Muscle of leg (tissue), 11 donors: Measurements from ENCODE around the gene PRPF8. TPM values are rescaled to one million over a fixed set of nuclear protein-coding genes. Genes with fewer than 3 reads are reported as not detected.
"Not testable (repeated sequence)": the region's sequence is repeated elsewhere in the genome, so short reads cannot be mapped to it uniquely, and the experiment has no call there.

Experiments used
- DNase-seq: peaks from one replicate; pipeline ENCODE4 v3.0.0; 2013
- H3K27ac ChIP-seq: one replicate; pipeline ENCODE4 v1.5.1; 2013; ENCODE audit warnings: mild to moderate bottlenecking, low read length, control low read depth
- H3K27me3 ChIP-seq: one replicate; pipeline ENCODE4 v1.6.1; 2013; ENCODE audit warnings: low read length; ENCODE audit not compliant: control insufficient read depth, insufficient read depth
- H3K36me3 ChIP-seq: one replicate; pipeline ENCODE4 v1.6.1; 2013; ENCODE audit warnings: low read length; ENCODE audit not compliant: control insufficient read depth, insufficient read depth
- H3K4me1 ChIP-seq: one replicate; pipeline ENCODE4 v1.6.1; 2013; ENCODE audit warnings: low read length; ENCODE audit not compliant: control insufficient read depth, insufficient read depth
- H3K4me3 ChIP-seq: one replicate; pipeline ENCODE4 v1.5.1; 2013; ENCODE audit warnings: low read length, control low read depth
- H3K9me3 ChIP-seq: replicated peaks from 2 replicates; pipeline ENCODE4 v1.6.1; 2013; ENCODE audit warnings: low read depth, low read length; ENCODE audit not compliant: control insufficient read depth
- WGBS: methylation state at CpG from one replicate; pipeline ENCODE4 v1.1.5; 2013; ENCODE audit warnings: missing lambda C conversion rate; ENCODE audit not compliant: insufficient coverage; 5-methylcytosine and 5-hydroxymethylcytosine counted together
- polyA plus RNA-seq, 8 donors: library from polyadenylated mRNA; unstranded; fragments of 120-200 nt; gene quantifications; one replicate each; pipeline versions ENCODE4 v1.2.1 to v1.2.3, GENCODE V29; 2013; ENCODE audit warnings: inconsistent platforms in 1 of 8, low replicate concordance in 1 of 8; ENCODE audit not compliant: insufficient read length in 8 of 8, insufficient read depth in 1 of 8
- total RNA-seq: library from RNA; stranded (reverse); fragments of 120-200 nt; gene quantifications from one replicate; pipeline ENCODE4 v1.2.4, GENCODE V29; 2013

Gene PRPF8
- total and polyA plus RNA-seq, 9 donors: 99.0 to 237 (median 210) TPM

DNA sequence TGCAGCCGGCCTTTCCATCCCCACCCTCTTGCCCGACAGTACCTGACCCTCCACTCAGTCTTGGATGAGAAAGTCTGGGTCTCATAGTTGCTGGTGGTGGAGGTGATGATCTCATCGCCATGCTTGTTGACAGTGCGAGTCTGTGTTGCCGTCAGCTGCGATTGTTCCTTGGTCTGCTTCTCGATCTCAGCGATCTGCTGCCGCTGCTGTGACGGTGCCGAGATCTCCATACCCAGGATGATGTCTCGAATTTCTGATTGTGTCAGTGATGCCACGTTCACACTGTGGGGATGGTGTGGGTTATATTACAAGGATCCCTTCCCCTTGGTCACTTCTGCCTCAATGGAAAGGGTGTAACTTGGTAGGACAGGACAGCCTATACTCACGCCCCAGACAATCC lies 30.9 kb downstream of the PRPF8 start:
- no peak overlapping the region for H3K27ac ChIP-seq
- peaks cover 82% of the 10 kb centered on the region for H3K36me3 ChIP-seq
- no peaks in the 10 kb centered on the region for H3K9me3 ChIP-seq
- H3K27me3 ChIP-seq: no peaks in the 10 kb centered on the region
- no peak overlapping the region for H3K4me3 ChIP-seq
- 83% methylated on average over 7 of the region's 14 CpGs for WGBS
- no peak for DNase-seq
- H3K4me1 ChIP-seq: peaks cover 10% of the 10 kb centered on the region

DNA sequence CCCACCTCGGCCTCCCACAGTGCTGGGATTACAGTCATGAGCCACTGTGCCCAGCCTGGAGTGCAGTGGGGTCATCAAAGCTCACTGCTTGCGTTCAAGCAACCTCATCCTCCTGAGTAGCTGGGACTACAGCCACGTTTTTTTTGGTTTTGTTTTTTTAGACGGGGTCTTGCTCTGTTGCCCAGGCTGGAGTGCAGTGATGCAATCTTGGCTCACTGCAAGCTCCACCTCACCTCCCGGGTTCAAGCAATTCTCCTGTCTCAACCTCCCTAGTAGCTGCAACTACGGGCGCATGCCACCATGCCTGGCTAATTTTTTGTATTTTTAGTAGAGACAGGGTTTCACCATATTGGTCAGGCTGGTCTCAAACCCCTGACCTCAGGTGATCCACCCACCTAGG lies 31.9 kb downstream of the PRPF8 start:
- H3K4me1 ChIP-seq: peaks cover 19% of the 10 kb centered on the region
- not testable (repeated sequence) for H3K9me3 ChIP-seq, H3K4me3 ChIP-seq, DNase-seq, H3K27me3 ChIP-seq, H3K27ac ChIP-seq
- 92% methylated on average over 4 of the region's 7 CpGs for WGBS
- peaks cover 73% of the 10 kb centered on the region for H3K36me3 ChIP-seq

DNA sequence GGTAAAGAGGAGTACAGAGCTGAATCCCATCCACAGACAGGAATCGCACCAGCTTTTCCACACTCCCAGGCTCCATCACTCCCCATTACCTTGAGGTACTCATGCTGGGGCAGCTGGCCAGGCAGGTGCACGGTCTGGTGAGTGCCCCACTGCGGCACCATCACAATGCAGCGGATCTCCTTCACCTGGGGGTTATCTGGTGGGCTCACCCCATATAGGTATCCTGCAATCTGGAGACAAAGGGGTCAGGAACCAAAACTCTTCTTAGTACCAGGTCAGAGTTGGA lies 33.2 kb downstream of the PRPF8 start:
- Histone ChIP-seq H3K4me3 (no peak overlapping the region), H3K27me3 (no peaks in the 10 kb centered on the region), H3K4me1 (peaks cover 24% of the 10 kb centered on the region), H3K9me3 (no peaks in the 10 kb centered on the region), H3K27ac (no peak overlapping the region), H3K36me3 (peaks cover 67% of the 10 kb centered on the region)
- no peak for DNase-seq
- 85% methylated on average over 4 of the region's 4 CpGs for WGBS

DNA sequence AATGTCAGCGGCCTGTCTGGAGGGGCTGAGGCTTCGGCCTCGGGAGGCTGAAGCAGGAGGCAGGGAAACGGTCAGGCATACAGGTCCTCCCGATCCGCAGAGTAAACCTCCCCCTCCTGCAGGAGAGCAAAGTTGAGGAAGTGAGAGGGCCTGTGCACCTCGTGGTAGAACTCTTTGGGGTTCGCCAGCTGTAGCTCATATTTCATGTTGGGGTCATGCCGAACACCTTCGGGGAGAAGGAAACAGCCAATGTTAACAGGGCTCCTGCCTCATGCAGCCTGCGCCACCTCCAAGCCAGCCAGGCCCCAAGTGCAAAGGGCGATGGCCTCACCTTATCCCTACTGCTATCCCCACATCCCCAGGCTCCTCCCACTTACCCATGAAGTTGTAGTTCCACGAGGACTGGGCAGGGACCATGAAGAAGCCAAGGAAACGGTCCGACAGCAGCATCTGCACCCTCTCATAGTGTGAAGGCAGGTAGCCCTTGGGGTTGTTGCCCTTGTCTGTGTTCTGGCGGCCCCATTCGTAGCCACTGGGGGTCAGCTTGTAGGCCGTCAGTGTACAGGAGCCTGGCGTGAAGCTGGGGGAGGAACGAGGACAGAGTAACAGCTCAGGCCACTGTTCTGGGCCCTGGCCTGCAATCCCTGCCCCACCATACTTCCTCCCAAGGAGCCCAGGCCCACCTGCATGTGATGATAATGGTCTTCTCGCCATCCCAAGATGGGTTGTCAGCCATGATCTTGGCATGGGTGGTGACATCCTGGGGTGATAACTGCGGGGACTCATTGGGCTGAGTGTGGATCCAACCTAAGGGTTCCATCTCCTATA lies 33.7 kb downstream of the PRPF8 start:
- Histone ChIP-seq H3K36me3 (peaks cover 61% of the 10 kb centered on the region), H3K9me3 (no peaks in the 10 kb centered on the region), H3K27me3 (no peaks in the 10 kb centered on the region), H3K27ac (no peak overlapping the region), H3K4me1 (peaks cover 28% of the 10 kb centered on the region), H3K4me3 (no peak overlapping the region)
- WGBS: 80% methylated on average over 9 of the region's 22 CpGs
- no peak for DNase-seq

DNA sequence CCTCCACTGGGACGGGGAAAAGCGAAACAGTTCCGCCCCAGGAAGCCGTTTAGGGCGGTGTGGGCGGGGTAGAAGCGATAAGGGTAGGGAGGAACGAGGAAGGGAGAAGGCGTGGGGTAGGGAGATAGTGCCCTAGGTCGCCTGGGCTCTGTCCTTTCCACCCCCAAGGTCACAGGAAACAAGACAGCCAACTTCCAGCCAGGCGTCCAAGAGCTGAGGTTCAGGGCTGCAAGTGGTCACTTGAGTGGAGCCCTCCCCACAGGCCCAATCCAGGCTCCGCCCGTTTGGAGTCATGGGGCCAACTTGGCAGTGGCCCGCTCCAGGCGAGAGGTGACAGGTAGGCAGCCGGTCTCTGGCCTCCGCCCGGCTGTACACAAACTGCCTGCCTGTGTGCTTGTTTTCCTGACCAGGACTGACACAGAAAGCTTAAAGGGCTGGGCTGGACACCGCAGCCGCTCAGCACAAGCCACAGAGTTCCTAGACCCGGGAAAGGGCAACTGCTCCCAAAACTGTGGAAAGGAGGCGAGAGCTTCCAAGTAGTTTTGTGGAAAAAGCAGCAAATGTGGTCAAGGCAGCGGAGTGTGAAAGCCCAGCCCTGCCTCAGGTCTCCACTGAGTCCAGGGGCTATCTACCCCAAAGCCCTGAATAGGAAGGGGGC lies 34.7 kb downstream of the PRPF8 start, which contains the start of gene RILP:
Gene RILP, minus strand, starts transcription at position 23 of the 658 bp plus-strand sequence. CDS start 62 bp downstream, outside the sequence.
- no peaks in the 10 kb centered on the region for H3K9me3 ChIP-seq
- DNase-seq: peak; percentile 57
- H3K4me3 ChIP-seq: peak within 1 kb of the TSS; percentile 56
- H3K27me3 ChIP-seq: no peaks in the 10 kb centered on the region
- H3K36me3 ChIP-seq: peaks cover 53% of the 10 kb centered on the region
- WGBS: 50% methylated on average over 14 of the region's 23 CpGs
- peak within 1 kb of the TSS; percentile 86 for H3K27ac ChIP-seq
- H3K4me1 ChIP-seq: peaks cover 37% of the 10 kb centered on the region

DNA sequence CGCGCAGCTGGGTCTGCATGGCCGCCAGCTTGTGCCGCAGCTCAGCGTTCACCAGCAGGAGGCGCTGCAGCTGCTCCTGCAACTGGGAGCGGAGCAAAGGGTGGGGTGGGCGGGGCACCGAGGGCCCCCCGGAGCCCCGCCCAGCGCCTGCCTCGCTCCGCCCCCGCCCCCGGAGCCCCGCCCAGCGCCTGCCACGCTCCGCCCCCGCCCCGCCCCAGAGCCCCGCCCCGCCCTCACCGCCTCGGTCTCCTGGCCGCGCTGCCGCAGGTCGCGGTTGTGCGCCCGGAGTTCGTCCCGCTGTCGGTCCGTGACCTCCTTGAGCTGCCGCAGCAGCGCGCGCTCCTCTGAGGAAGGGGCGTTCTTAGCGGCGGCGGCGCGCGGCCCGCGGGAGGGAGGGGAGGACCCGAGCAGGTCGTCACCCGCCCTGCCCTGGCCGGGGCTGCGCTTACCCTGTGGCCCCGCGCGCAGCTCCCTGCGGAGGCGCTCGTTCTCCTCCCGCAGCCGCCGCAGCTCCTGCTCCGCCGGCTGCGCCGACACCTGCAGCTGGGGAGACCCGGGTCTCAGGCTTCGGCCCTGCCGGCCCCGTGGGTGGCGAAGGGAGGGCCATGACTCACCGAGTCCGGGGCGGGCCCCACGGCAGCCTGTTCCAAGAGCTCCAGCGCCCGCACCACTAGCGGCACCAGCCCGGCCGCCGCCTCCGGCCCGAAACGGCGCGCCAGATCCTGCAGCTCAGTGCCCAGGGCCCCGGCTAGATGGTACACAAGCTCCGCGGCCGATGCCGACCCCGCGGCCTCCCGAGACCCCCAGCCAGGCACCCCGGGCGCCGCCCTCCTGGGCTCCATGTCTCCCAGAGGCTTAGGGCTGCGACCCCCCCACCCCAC lies 35.5 kb downstream of the PRPF8 start:
- under 1% methylated on average over 85 of the region's 100 CpGs for WGBS
- peaks cover 46% of the 10 kb centered on the region for H3K36me3 ChIP-seq
- peaks cover 44% of the 10 kb centered on the region for H3K4me1 ChIP-seq
- peak overlapping the region; percentile 77 for H3K27ac ChIP-seq
- peaks cover 4% of the 10 kb centered on the region for H3K27me3 ChIP-seq
- peak; percentile 97 for DNase-seq
- peak overlapping the region; percentile 48 for H3K4me3 ChIP-seq
- H3K9me3 ChIP-seq: no peaks in the 10 kb centered on the region

DNA sequence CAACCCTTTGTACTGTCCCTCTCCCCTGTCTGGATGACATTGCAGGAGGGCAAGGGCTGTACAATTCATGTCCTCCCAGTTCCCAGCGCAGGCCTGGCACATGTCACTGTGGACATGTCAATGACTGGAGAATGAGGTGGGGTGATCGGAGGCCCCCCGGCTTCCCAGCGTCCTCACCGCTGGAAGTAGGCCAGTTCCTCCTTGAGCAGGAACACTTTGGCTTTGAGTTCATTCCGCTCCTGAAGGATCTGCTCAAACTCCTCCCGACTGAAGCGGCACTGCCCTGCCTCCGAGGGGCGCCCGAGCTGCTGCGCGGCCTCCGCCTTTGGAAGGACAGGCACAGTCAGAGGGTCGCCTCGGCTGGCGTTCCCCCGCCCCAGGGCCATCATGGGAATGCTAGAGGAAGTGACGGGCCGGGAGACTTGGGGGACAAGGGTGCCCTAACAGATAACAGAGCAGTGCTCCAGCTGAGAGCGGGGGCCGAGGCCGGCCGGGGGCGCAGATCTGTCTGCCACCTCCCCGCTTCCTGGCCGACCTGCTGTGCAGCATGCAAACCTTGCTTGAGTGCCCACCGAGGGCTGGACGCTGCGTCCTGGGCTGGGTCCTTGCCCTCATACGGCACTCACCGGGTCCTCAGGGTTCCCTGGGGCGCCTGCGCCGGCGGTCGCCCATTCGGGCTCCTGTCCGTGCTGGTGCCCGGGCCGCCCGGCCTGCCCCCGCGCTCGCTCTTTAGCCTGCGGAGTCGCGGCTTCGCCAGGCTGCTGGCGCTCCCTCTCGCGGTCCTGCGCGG lies 36.3 kb downstream of the PRPF8 start:
- Histone ChIP-seq H3K9me3 (no peaks in the 10 kb centered on the region), H3K36me3 (peaks cover 38% of the 10 kb centered on the region), H3K4me1 (peaks cover 49% of the 10 kb centered on the region), H3K27me3 (peaks cover 6% of the 10 kb centered on the region), H3K4me3 (peak overlapping the region; percentile 56), H3K27ac (peak overlapping the region; percentile 86)
- peak; percentile 63 for DNase-seq
- 5% methylated on average over 54 of the region's 54 CpGs for WGBS

DNA sequence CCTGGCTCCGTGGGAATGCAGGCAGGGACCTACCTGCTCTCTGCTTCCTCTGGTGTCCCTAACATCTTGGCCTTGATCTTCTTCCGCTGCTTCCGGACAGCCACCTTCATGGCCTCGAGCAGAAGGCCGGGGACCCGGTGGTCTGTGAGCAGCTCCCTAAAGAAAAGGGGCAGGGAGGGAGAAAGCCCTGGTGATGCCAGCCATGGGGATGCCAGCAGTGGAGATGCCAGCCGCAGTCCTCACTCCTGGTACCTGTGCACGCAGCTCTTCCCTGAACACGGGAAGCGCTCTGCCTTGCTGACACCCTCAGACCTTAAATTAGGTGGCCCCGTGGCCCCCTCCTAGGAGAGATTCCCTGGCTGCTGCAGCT lies 36.9 kb downstream of the PRPF8 start:
- Histone ChIP-seq H3K27ac (no peak overlapping the region), H3K4me3 (no peak overlapping the region), H3K9me3 (no peaks in the 10 kb centered on the region), H3K27me3 (peaks cover 6% of the 10 kb centered on the region), H3K36me3 (peaks cover 32% of the 10 kb centered on the region), H3K4me1 (peaks cover 49% of the 10 kb centered on the region)
- 64% methylated on average over 9 of the region's 11 CpGs for WGBS
- no peak for DNase-seq

DNA sequence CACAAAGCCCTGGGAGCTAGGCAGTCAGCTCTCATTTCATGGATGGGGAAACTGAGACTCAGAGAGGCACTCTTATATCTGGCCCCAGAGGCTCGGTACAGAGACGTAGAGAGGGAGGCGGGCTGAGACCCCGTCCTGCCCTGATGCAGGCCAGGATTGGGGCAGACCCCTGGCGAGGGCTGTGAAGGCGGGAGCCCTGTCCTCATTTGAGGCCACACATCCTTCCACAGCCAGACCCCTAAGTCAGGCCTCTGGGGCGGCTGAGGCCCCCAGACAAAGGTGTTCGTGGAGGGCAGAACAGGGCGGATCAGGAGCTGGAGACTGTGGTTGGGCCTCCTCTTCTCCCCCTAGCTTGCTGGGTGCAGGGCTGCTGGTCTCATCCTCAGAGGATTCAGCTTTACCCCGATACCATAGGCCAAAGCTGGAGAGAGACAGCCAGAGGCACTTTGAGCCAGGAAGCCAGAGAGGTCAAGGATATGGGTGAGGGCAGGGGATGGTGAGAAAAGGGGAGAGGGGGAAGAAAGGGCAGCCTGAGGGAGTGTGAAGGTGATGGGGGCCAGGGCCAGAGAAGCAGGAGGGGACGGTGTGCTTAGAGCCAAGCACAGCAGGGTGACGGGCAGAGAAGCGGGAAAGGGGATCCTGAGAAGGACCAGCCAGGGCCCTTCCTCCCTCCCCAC lies 38.3 kb downstream of the PRPF8 start:
- H3K4me3 ChIP-seq: no peak overlapping the region
- H3K4me1 ChIP-seq: peaks cover 49% of the 10 kb centered on the region
- 80% methylated on average over 6 of the region's 13 CpGs for whole genome bisulfite sequencing

More for the DNA sequence above, 38.3 kb downstream of the PRPF8 start:
- peak; percentile 11 for DNase-seq
- H3K27me3 ChIP-seq: peaks cover 6% of the 10 kb centered on the region
- peak overlapping the region; percentile 69 for H3K27ac ChIP-seq
- H3K36me3 ChIP-seq: peaks cover 17% of the 10 kb centered on the region
- H3K9me3 ChIP-seq: no peaks in the 10 kb centered on the region
